Stimulated activated CD4-positive, alpha-beta T cell treated with anti-CD3 and anti-CD28 coated beads, Interleukin-2, amount 100 ng/mL, for 24 hours (primary cell): Measurements from ENCODE around the gene KMT5B.

Experiments used
- DNase-seq, 2 donors: peaks; one replicate each; pipeline ENCODE4 v3.0.0-alpha.2; 2020

The KMT5B gene

GRCh38 chr11:68215524-68216170 lies 2.6 kb upstream of the KMT5B start:
- no peak for DNase-seq

- peak in 1 of 2 donors; percentile 40 for DNase-seq
Observed at GRCh38 chr11:68215087-68215445, 2.0 kb upstream of the KMT5B start.

GRCh38 chr11:68214173-68215086 lies 1.3 kb upstream of the KMT5B start:
- DNase-seq: no peak

GRCh38 chr11:68213555-68214172 lies 568 bp upstream of the KMT5B start:
- peak; percentile 79 to 81 for DNase-seq

- peak; percentile 58 to 62 for DNase-seq
Observed at GRCh38 chr11:68212421-68213134, 518 bp downstream of the KMT5B start.

GRCh38 chr11:68211546-68211945 lies 1.6 kb downstream of the KMT5B start:
- DNase-seq: peak in 1 of 2 donors; percentile 17

- DNase-seq: no peak
Observed at GRCh38 chr11:68206211-68206610, 6.9 kb downstream of the KMT5B start.

GRCh38 chr11:68204402-68204801 lies 8.7 kb downstream of the KMT5B start:
- DNase-seq: no peak

GRCh38 chr11:68202165-68202564 lies 10.9 kb downstream of the KMT5B start:
- DNase-seq: no peak

- DNase-seq: no peak
Observed at GRCh38 chr11:68201492-68201891, 11.6 kb downstream of the KMT5B start.

- no peak for DNase-seq
Observed at GRCh38 chr11:68200639-68201038, 12.5 kb downstream of the KMT5B start.

GRCh38 chr11:68199295-68199987 lies 13.7 kb downstream of the KMT5B start:
- no peak for DNase-seq

GRCh38 chr11:68196219-68196618 lies 16.9 kb downstream of the KMT5B start:
- DNase-seq: no peak

GRCh38 chr11:68194675-68195294 lies 18.3 kb downstream of the KMT5B start:
- no peak for DNase-seq

GRCh38 chr11:68193018-68193417 lies 20.1 kb downstream of the KMT5B start:
- no peak for DNase-seq

GRCh38 chr11:68191661-68192579 lies 21.2 kb downstream of the KMT5B start:
- no peak for DNase-seq

GRCh38 chr11:68189888-68190287 lies 23.2 kb downstream of the KMT5B start:
- DNase-seq: no peak

GRCh38 chr11:68189082-68189481 lies 24.0 kb downstream of the KMT5B start:
- no peak for DNase-seq

GRCh38 chr11:68186061-68186460 lies 27.0 kb downstream of the KMT5B start:
- DNase-seq: no peak

- no peak for DNase-seq
Observed at GRCh38 chr11:68181719-68182451, 31.2 kb downstream of the KMT5B start.
